Naive thymus-derived CD4-positive, alpha-beta T cell (primary cell): Measurements from ENCODE around the gene CD52. TPM values are rescaled to one million over a fixed set of nuclear protein-coding genes. Genes with fewer than 3 reads are reported as not detected.
"Not testable (repeated sequence)": the region's sequence is repeated elsewhere in the genome, so short reads cannot be mapped to it uniquely, and the experiment has no call there.

ENCODE experiments used
- ATAC-seq: fragments of 150-1000 bp; cut with Tn5 transposase; 2 replicates; pipeline ENCODE4 v1.10.0; 2021; ENCODE audit warnings: mild to moderate bottlenecking, moderate library complexity
- CTCF ChIA-PET: fragments of 350-600 bp; sonication (Branson Sonifier 250); formaldehyde crosslinking; loops from one replicate; lab custom pipeline; 2021; ENCODE audit warnings: antibody characterized with exemption; lab: Charles Lee
- POLR2A ChIA-PET: fragments of 350-600 bp; sonication (Branson Sonifier 250); formaldehyde crosslinking; loops from one replicate; lab custom pipeline; 2021; ENCODE audit warnings: antibody characterized with exemption, inconsistent platforms; lab: Charles Lee
- DNase-seq, 9 donors: peaks; one replicate each; pipeline versions ENCODE4 v3.0.0 to v3.0.0-alpha.2; 2020 to 2022; ENCODE audit warnings: mixed read lengths in 1 of 9
- H3K27ac ChIP-seq: one replicate; pipeline ENCODE4 v1.7.0; 2013; ENCODE audit warnings: mild to moderate bottlenecking, low read depth, low read length, moderate library complexity
- H3K27me3 ChIP-seq, 2 donors: one replicate each; pipeline ENCODE4 v1.7.0; 2013; ENCODE audit warnings: low read length in 2 of 2, mild to moderate bottlenecking in 2 of 2, moderate library complexity in 2 of 2; ENCODE audit not compliant: control insufficient read depth in 2 of 2, insufficient read depth in 2 of 2
- H3K36me3 ChIP-seq, 3 experiments: 1 replicate in 2 of 3; 2 replicates in 1 of 3; pipeline ENCODE4 v1.7.0; 2013; ENCODE audit warnings: low read length in 3 of 3, mild to moderate bottlenecking in 3 of 3, moderate library complexity in 1 of 3; ENCODE audit not compliant: insufficient read depth in 3 of 3, control insufficient read depth in 2 of 3
- H3K4me1 ChIP-seq, 2 donors: one replicate each; pipeline ENCODE4 v1.7.0; 2013; ENCODE audit warnings: low read length in 2 of 2, mild to moderate bottlenecking in 2 of 2, moderate library complexity in 1 of 2; ENCODE audit not compliant: control insufficient read depth in 2 of 2, insufficient read depth in 2 of 2
- H3K4me3 ChIP-seq: 2 replicates; pipeline ENCODE4 v1.7.0; 2013; ENCODE audit warnings: mild to moderate bottlenecking, low read length
- H3K9me3 ChIP-seq, 3 experiments: 1 replicate in 2 of 3; 2 replicates in 1 of 3; pipeline ENCODE4 v1.7.0; 2013; ENCODE audit warnings: low read length in 3 of 3; ENCODE audit not compliant: control insufficient read depth in 2 of 3
- H3K27ac Mint-ChIP-seq, 9 donors: one replicate each; pipeline ENCODE4 v1.8.0; 2020 to 2022; ENCODE audit warnings: mixed read lengths in 9 of 9, mild to moderate bottlenecking in 8 of 9, moderate library complexity in 5 of 9, inconsistent platforms in 2 of 9
- H3K27me3 Mint-ChIP-seq, 5 donors: one replicate each; pipeline ENCODE4 v1.8.0; 2021 to 2022; ENCODE audit warnings: mixed read lengths in 5 of 5, mild to moderate bottlenecking in 1 of 5
- H3K36me3 Mint-ChIP-seq, 5 donors: one replicate each; pipeline ENCODE4 v1.8.0; 2020 to 2022; ENCODE audit warnings: mixed read lengths in 5 of 5, mild to moderate bottlenecking in 3 of 5, inconsistent platforms in 1 of 5
- H3K4me1 Mint-ChIP-seq, 7 donors: one replicate each; pipeline ENCODE4 v1.8.0; 2020 to 2022; ENCODE audit warnings: mixed read lengths in 7 of 7, mild to moderate bottlenecking in 3 of 7, inconsistent platforms in 1 of 7
- H3K4me3 Mint-ChIP-seq, 10 donors: one replicate each; pipeline ENCODE4 v1.8.0; 2020 to 2022; ENCODE audit warnings: mild to moderate bottlenecking in 10 of 10, mixed read lengths in 10 of 10, moderate library complexity in 6 of 10, inconsistent platforms in 2 of 10
- H3K9me3 Mint-ChIP-seq, 11 donors: one replicate each; pipeline ENCODE4 v1.8.0; 2020 to 2022; ENCODE audit warnings: mixed read lengths in 11 of 11, mild to moderate bottlenecking in 4 of 11, inconsistent platforms in 1 of 11, moderate library complexity in 1 of 11
- intact Hi-C, 2 donors: fragments of 100-400 bp; cut with micrococcal nuclease; formaldehyde crosslinking; loops; one replicate each; pipeline ENCODE4 v1.15.1; 2023
- polyA plus RNA-seq, 2 donors: library from polyadenylated mRNA; unstranded; fragments of 300-500 nt; fragmentation: Illumina TruSeq; gene quantifications; one replicate each; pipeline ENCODE4 v1.2.3, GENCODE V29; 2021
- total RNA-seq, 6 experiments: library from RNA in 5 of 6; stranded (reverse) in 5 of 6; gene quantifications; 1 replicate in 5 of 6; 2 replicates in 1 of 6; pipeline ENCODE4 v1.2.3 and lab custom pipeline; 2021 to 2026

Gene CD52
- total and polyA plus RNA-seq, 7 experiments from 2014 or later = 719 to 8,133 (median 1,178) TPM

DNA sequence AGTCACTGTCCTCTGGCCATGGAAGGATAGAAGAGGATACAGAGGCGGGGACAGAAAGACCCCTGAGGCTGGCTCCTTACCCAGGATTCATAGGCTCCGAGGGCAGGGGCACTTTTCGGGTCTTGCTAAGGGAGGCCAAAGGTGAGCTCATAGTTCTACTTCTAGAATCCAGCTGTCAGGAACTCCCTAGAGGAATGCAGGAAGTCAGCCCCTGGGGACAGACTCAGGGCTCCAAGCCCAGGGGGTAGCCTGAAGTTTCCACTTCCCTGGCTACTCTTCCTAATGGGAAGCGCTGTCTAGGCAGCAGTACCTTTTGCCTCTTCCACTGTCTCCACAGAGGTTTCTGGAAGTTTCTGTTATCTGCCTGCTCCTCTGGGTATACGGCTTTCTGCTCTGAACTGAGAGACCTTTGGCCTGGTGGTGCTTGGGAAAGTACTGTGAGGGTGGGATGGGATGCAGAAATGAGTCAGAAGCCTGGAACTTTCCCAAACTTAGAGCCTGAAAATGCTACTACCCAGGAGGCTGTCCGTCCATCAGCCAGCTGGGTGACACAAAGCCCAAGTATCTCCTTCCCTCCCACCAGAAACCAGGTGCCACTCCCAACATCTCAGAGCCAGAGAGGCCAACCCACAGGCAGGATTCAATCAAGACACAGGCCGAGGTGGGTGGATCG is 14.9 kb upstream of the CD52 start:
- H3K27me3 Mint-ChIP-seq = no peaks in the 10 kb centered on the region
- H3K4me3 Mint-ChIP-seq = no peak overlapping the region

DNA sequence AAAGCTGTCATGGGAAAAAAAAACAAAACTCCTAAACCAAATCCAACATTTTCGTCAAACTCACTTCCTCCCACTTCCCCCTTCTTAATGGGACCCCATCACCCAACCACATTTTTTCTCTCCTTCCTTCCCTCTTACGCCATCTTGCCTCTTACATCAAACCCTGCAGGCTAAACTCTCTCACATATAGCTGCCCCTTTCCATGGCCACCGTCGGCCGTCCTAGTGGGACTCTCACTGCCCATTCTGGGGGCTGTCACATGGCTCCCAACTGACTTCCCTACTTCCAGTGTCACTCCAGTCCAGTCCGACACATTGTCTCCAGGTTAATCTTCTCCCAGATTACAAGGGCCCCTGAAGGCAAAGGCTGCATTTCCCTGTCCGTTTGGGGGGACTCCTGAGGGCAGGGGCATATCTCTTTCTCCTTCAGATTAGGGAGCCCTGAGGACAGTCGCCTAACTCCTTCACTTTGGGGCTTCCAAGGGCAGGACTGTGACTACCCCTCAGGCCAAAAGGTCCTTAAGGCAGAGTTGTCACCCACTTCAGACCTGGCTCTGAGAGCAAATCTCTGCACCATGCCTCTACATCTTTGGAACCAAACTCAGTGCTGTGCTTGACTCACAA is 12.0 kb upstream of the CD52 start:
- ATAC-seq (no peak), DNase-seq (no peak)
- H3K4me3 Mint-ChIP-seq = peak overlapping the region; percentile 93 to 99 (median 98)
- ChIA-PET POLR2A (interaction anchor here (0.6 to 35.3 kb wide), 4 partner anchors 14 to 523 kb away, joined by 3 to 1967 read pairs (median 144); partner anchors contain the start of genes CD52 and SH3BGRL3), CTCF (interaction anchor here (0.7 to 7.1 kb wide), 4 partner anchors 10 to 35 kb away, joined by 4 to 131 read pairs (median 5); no protein-coding TSS in a partner anchor)
- no peaks in the 10 kb centered on the region for H3K9me3 Mint-ChIP-seq
- peaks cover 16 to 29% of the 10 kb centered on the region in 2 donors for H3K4me1 ChIP-seq
- intact Hi-C loops = loop anchor here (1.0 to 5.0 kb wide), 6 partner anchors 18 to 392 kb away; partner anchors contain the start of genes HMGN2 (in 2 of the 2) and ARID1A (in 1 of the 2)
- H3K9me3 ChIP-seq = no peaks in the 10 kb centered on the region
- H3K36me3 ChIP-seq = no peaks in the 10 kb centered on the region
- H3K27ac ChIP-seq = peak overlapping the region; percentile 76
- no peaks in the 10 kb centered on the region for H3K27me3 ChIP-seq
- peak overlapping the region; percentile 87 for H3K4me3 ChIP-seq
- peak overlapping the region; percentile 90 to 99 (median 96) for H3K27ac Mint-ChIP-seq
- no peaks in the 10 kb centered on the region for H3K36me3 Mint-ChIP-seq
- H3K27me3 Mint-ChIP-seq = no peaks in the 10 kb centered on the region
- H3K4me1 Mint-ChIP-seq = peaks cover 27 to 57% (median 33%) of the 10 kb centered on the region in 7 donors

More for the DNA sequence above, 14.9 kb upstream of the CD52 start:
- no peaks in the 10 kb centered on the region for H3K9me3 ChIP-seq
- Mint-ChIP-seq H3K36me3 (no peaks in the 10 kb centered on the region), H3K9me3 (no peaks in the 10 kb centered on the region), H3K27ac (peak overlapping the region in 5 of 9 donors; percentile 28 to 70 (median 48)), H3K4me1 (peaks cover 26 to 55% (median 44%) of the 10 kb centered on the region in 7 donors)
- H3K27ac ChIP-seq = no peak overlapping the region
- DNase-seq (no peak), ATAC-seq (no peak)
- H3K27me3 ChIP-seq = no peaks in the 10 kb centered on the region
- H3K4me3 ChIP-seq = no peak overlapping the region
- H3K36me3 ChIP-seq = no peaks in the 10 kb centered on the region
- CTCF ChIA-PET = no interaction called here
- intact Hi-C loops = no loop called here
- POLR2A ChIA-PET = interaction anchor here (0.5 to 35.3 kb wide), 5 partner anchors 15 to 195 kb away, joined by 3 to 1967 read pairs (median 4); partner anchors contain the start of genes CD52 and SH3BGRL3
- H3K4me1 ChIP-seq = peaks cover 13 to 16% of the 10 kb centered on the region in 2 donors

DNA sequence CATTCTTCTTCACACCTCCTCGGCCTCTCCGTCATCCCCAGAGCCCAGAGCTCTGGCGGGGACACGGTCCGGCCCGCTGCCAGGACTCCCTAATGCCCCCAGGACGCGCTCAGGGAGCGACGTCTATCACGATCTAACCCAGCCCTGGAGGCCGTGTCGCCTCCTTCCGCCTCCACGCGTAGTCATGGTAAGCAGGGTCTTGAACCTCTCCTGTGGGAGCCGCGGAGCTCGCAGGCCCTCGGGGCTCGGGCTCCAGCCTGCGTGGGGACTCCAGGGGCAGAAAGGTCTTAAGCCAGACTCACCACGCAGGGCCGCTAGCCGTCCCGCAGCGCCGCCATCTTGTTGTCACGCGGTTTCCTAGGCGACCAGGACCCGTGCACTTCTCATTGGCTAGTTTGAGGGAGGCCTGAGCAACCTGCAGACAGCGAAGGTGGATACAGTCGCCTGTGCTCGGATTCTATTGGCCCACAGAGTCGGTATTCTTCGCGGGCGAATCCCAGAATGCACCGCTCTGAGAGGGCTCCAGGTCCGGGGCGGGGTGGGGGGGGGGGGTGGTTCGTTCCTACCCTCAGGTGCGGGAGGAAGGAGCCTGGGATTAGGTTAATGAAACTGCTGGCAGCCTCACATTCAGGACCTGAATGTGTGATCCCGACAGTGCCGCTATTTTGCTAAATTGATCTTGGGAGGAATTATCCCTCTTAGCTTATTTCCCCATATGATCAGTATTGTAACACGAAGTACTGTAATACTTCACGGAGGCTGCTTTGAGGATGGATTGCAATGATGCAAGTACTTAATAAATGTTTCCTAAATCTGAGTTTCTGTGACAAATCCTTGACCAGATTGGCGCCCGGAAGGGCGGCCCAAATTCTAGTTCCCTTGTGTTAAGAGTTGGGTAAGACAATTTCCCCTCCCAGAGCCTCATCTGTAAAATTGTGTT is 11.2 kb upstream of the CD52 start, which contains the start of gene UBXN11:
Gene UBXN11, minus strand, starts transcription at position 347 of the 940 bp plus-strand sequence. CDS start 3,753 bp downstream, outside the sequence.
- Mint-ChIP-seq H3K4me3 (peak within 1 kb of the TSS; percentile 93 to 99 (median 98)), H3K27me3 (no peaks in the 10 kb centered on the region), H3K27ac (peak within 1 kb of the TSS; percentile 90 to 99 (median 96)), H3K9me3 (no peaks in the 10 kb centered on the region), H3K36me3 (no peaks in the 10 kb centered on the region), H3K4me1 (peaks cover 25 to 58% (median 34%) of the 10 kb centered on the region in 7 donors)
- Histone ChIP-seq H3K36me3 (no peaks in the 10 kb centered on the region), H3K27ac (peak within 1 kb of the TSS; percentile 76), H3K4me3 (peak within 1 kb of the TSS; percentile 87), H3K4me1 (peaks cover 16 to 31% of the 10 kb centered on the region in 2 donors), H3K9me3 (no peaks in the 10 kb centered on the region), H3K27me3 (no peaks in the 10 kb centered on the region)
- peak; percentile 99 for ATAC-seq
- ChIA-PET POLR2A (interaction anchor here (0.7 to 35.3 kb wide), 9 partner anchors 9 to 522 kb away, joined by 3 to 1967 read pairs (median 6); partner anchors contain the start of genes CD52, CEP85 and SH3BGRL3), CTCF (interaction anchor here (1.3 to 7.1 kb wide), 5 partner anchors 11 to 31 kb away, joined by 6 to 131 read pairs (median 13); partner anchors contain the start of genes CD52 and SH3BGRL3)
- DNase-seq = peak; percentile 66 to 95 (median 89)
- intact Hi-C loops = loop anchor here (1.0 to 5.0 kb wide), 9 partner anchors 11 to 401 kb away; partner anchors contain the start of genes CD52 (in 2 of the 2), HMGN2 (in 2 of the 2) and ARID1A (in 1 of the 2)

DNA sequence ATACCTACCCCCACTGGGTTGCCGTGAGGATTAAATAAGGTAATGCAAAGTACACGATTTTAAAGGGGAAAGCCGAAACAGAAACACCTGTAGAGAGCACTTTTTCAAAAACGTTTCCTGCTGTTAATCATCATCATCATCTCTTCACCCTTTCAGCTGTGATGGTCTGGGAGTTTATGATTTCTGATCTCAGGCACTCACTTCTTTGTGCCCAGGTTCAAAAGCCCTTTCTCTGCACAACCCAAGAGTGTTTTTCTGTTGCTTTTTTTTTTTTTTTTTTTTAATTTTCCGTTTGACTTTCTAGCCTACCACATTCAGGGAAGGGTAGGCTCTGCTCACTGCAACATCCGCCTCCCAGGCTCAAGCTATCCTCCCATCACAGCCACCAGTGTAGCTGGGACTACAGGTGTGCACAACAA is 10.4 kb upstream of the CD52 start:
- Mint-ChIP-seq H3K9me3 (no peaks in the 10 kb centered on the region), H3K4me3 (peak overlapping the region; percentile 93 to 99 (median 98)), H3K4me1 (peaks cover 29 to 64% (median 40%) of the 10 kb centered on the region in 7 donors), H3K36me3 (peaks cover 0 to 4% (median 0%) of the 10 kb centered on the region in 5 donors), H3K27ac (peak overlapping the region; percentile 89 to 99 (median 96)), H3K27me3 (no peaks in the 10 kb centered on the region)
- H3K27ac ChIP-seq = peak overlapping the region; percentile 76
- no peaks in the 10 kb centered on the region for H3K27me3 ChIP-seq
- intact Hi-C loops = loop anchor here (1.0 to 5.0 kb wide), 8 partner anchors 10 to 402 kb away; partner anchors contain the start of genes CD52 (in 2 of the 2), HMGN2 (in 2 of the 2) and ARID1A (in 1 of the 2)
- no peaks in the 10 kb centered on the region for H3K9me3 ChIP-seq
- H3K4me1 ChIP-seq = peaks cover 16 to 31% of the 10 kb centered on the region in 2 donors
- no peaks in the 10 kb centered on the region for H3K36me3 ChIP-seq
- H3K4me3 ChIP-seq = peak overlapping the region; percentile 60
- peak; percentile 18 for ATAC-seq
- POLR2A ChIA-PET = interaction anchor here (0.7 to 35.3 kb wide), 9 partner anchors 10 to 137 kb away, joined by 3 to 1967 read pairs (median 6); partner anchors contain the start of genes CD52, CEP85 and SH3BGRL3
- peak in 6 of 9 donors; percentile 56 to 83 (median 71) for DNase-seq
- CTCF ChIA-PET = interaction anchor here (0.6 to 7.1 kb wide), 14 partner anchors 11 to 469 kb away, joined by 3 to 131 read pairs (median 5); partner anchors contain the start of genes CD52 and SH3BGRL3

DNA sequence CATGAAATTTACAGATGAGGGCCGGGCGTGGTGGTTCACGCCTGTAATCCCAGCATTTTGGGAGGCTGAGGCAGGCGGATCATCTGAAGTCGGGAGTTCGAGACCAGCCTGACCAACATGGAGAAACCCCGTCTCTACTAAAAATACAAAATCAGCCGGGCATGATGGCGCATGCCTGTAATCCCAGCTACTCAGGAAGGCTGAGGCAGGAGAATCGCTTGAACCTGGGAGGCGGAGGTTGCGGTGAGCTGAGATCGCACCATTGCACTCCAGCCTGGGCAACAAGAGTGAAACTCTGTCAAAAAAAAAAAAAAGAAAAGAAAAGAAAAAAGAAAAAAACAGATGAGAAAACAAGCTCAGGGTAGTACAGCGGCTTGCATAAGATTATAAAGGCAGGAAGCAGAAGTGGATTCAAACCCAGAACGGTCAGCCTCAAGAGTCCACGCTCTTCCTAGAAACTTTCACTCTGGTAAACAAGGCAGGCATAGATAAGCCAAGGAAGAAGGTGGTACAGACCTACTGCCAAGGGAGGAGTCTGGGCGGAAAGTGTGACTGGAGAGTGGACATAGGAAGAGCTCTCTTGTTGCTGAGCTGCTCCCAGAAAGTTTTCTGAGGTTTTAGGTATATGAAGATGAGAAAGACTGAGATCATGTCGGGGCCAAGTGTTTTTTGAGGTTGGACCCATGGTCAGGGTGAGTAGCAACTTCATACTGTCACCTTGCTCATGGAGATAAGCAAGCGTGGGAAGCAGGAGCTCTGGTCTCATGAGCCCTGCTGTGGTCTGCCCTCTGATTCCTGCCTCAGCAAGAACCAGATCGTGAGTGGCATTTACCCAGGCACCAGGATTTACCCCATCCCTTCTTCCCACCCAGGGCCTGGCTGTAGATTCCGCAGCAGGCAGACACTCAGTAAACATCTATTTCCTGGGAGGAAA is 9.5 kb upstream of the CD52 start:
- H3K4me3 Mint-ChIP-seq = peak overlapping the region; percentile 93 to 99 (median 98)
- peaks cover 16 to 31% of the 10 kb centered on the region in 2 donors for H3K4me1 ChIP-seq
- not testable (repeated sequence) for H3K9me3 Mint-ChIP-seq, H3K36me3 ChIP-seq, H3K27me3 ChIP-seq, H3K36me3 Mint-ChIP-seq, ATAC-seq, H3K27me3 Mint-ChIP-seq, H3K9me3 ChIP-seq
- H3K4me1 Mint-ChIP-seq = peaks cover 29 to 65% (median 43%) of the 10 kb centered on the region in 7 donors
- peak overlapping the region; percentile 89 to 99 (median 96) for H3K27ac Mint-ChIP-seq
- intact Hi-C loops = loop anchor here (1.0 to 5.0 kb wide), 8 partner anchors 9 to 403 kb away; partner anchors contain the start of genes CD52 (in 2 of the 2), HMGN2 (in 2 of the 2) and ARID1A (in 1 of the 2)
- ChIA-PET CTCF (interaction anchor here (0.6 to 7.1 kb wide), 16 partner anchors 10 to 469 kb away, joined by 3 to 131 read pairs (median 4); partner anchors contain the start of genes CD52 and SH3BGRL3), POLR2A (interaction anchor here (0.7 to 35.3 kb wide), 9 partner anchors 11 to 138 kb away, joined by 3 to 1967 read pairs (median 6); partner anchors contain the start of genes CD52, CEP85 and SH3BGRL3)
- DNase-seq = peak in 3 of 9 donors; percentile 2 to 46 (median 43)
- peak overlapping the region; percentile 7 for H3K4me3 ChIP-seq
- H3K27ac ChIP-seq = peak overlapping the region; percentile 76
